Rectal smooth muscle tissue (tissue), 1 donor: Measurements from ENCODE around the gene ALDH16A1.

Experiments used
- H3K27ac ChIP-seq: one replicate; pipeline ENCODE4 v1.7.0; 2013; ENCODE audit warnings: low read depth, low read length, inconsistent platforms
- H3K27me3 ChIP-seq: one replicate; pipeline ENCODE4 v1.7.0; 2013; ENCODE audit warnings: low read length; ENCODE audit not compliant: control insufficient read depth, insufficient read depth
- H3K36me3 ChIP-seq: one replicate; pipeline ENCODE4 v1.7.0; 2013; ENCODE audit warnings: low read length; ENCODE audit not compliant: control insufficient read depth, insufficient read depth
- H3K4me1 ChIP-seq: one replicate; pipeline ENCODE4 v1.7.0; 2013; ENCODE audit warnings: low read length; ENCODE audit not compliant: control insufficient read depth, insufficient read depth
- H3K4me3 ChIP-seq: one replicate; pipeline ENCODE4 v1.7.0; 2013; ENCODE audit warnings: low read length
- H3K9ac ChIP-seq: one replicate; pipeline ENCODE4 v1.7.0; 2013; ENCODE audit warnings: low read length

Gene ALDH16A1

DNA sequence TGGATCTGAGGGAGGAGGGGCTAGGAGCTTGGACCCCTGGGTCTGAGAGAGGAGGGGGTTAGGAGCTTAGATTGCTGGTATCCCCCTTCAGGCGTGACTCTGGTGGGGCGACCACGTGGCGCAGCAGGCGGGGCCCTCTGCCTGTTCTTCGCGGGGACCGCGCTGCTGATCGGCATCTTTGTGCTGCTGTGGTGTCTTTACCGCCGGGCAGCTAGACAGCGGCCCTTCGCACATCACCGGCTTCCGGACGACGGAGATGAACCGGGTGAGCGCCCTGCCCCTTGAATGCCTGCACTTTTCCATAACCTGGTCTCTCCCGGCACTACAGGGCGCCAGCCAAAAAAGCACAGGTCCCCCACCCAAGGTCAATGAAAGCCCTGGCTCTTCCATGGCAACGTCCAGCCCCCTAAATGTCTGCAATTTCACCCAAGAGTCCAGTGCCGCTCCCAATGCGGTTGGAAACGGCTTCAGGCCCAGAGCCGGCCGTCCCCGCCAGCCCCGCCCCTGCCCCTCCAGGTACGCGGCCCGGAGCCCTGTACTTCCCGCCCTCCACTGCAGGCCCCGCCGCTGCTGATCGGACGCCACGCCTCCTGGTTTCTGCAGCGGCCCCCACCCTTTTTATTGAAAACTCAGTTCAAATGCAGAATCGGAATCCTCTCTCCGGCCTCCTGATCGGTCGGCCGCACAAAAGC lies 25.0 kb upstream of the ALDH16A1 start:
- no peak overlapping the region for H3K4me3 ChIP-seq
- H3K4me1 ChIP-seq = no peaks in the 10 kb centered on the region
- H3K27me3 ChIP-seq = peaks cover 72% of the 10 kb centered on the region
- no peak overlapping the region for H3K9ac ChIP-seq
- H3K36me3 ChIP-seq = no peaks in the 10 kb centered on the region
- H3K27ac ChIP-seq = no peak overlapping the region

GRCh38 chr19:49428547-49429451 lies 24.2 kb upstream of the ALDH16A1 start:
- no peak overlapping the region for H3K9ac ChIP-seq
- no peak overlapping the region for H3K27ac ChIP-seq
- H3K4me3 ChIP-seq = no peak overlapping the region
- H3K4me1 ChIP-seq = no peaks in the 10 kb centered on the region
- H3K27me3 ChIP-seq = peaks cover 71% of the 10 kb centered on the region
- H3K36me3 ChIP-seq = no peaks in the 10 kb centered on the region

- peaks cover 73% of the 10 kb centered on the region for H3K27me3 ChIP-seq
- no peaks in the 10 kb centered on the region for H3K4me1 ChIP-seq
Measured at GRCh38 chr19:49430172-49430677, 22.8 kb upstream of the ALDH16A1 start.

DNA sequence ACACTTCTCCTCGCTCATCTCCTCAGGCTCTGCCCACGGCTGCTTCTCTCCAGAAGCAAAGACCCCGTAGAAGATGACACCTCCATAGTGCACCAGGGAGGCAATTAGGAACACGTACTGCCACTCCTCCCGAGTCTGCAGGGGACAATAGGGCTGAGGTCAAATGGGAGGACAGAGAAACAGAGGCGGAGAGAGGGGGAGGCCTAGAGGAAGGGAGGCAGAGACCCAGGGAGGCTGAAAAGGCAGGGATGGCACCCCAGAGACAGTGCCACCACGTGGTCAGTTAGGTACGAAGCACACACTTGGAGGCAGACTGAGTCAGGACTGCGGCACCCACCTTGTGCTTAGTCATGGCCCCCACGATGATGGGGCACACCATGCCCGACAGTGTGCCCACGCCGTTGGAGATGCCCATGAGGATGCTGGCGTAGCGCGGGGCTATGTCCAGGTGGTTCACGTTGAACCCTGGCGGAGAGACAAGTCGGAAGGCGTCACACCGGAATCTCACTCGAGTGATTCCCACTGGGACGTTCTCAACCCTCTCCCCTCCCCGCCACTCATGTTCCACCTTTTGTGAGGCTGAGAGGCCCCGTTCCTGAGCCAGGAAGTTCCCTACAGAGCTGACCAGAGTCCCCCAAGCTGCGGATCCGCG lies 22.2 kb upstream of the ALDH16A1 start:
- H3K4me1 ChIP-seq = no peaks in the 10 kb centered on the region
- H3K4me3 ChIP-seq = no peak overlapping the region
- no peak overlapping the region for H3K27ac ChIP-seq
- H3K9ac ChIP-seq = no peak overlapping the region
- no peaks in the 10 kb centered on the region for H3K36me3 ChIP-seq
- peaks cover 73% of the 10 kb centered on the region for H3K27me3 ChIP-seq

More at GRCh38 chr19:49430172-49430677, 22.8 kb upstream of the ALDH16A1 start:
- no peaks in the 10 kb centered on the region for H3K36me3 ChIP-seq
- no peak overlapping the region for H3K9ac ChIP-seq
- no peak overlapping the region for H3K4me3 ChIP-seq
- no peak overlapping the region for H3K27ac ChIP-seq

DNA sequence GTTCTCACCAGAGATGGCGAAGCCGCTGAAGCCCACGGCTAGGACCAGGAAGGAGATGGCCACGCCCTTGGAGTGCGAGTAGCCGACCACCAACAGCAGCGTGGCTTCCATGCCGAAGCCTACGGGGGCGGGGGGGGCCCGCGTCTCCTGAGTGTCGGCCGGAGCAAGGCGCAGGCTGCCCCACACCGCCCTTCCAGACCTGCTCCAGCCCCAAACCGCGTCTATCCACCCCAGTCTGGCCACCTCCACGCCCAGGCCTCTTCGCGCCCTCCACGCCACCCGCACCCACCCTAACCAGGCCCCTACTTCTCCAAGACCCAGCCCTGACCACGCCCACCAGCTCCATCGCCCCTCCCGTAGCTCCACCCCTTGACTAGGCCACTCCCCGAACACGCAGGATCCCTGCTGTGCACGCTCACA lies 21.7 kb upstream of the ALDH16A1 start:
- Histone ChIP-seq H3K4me3 (no peak overlapping the region), H3K27me3 (peaks cover 71% of the 10 kb centered on the region), H3K9ac (no peak overlapping the region), H3K27ac (no peak overlapping the region), H3K36me3 (no peaks in the 10 kb centered on the region), H3K4me1 (no peaks in the 10 kb centered on the region)

DNA sequence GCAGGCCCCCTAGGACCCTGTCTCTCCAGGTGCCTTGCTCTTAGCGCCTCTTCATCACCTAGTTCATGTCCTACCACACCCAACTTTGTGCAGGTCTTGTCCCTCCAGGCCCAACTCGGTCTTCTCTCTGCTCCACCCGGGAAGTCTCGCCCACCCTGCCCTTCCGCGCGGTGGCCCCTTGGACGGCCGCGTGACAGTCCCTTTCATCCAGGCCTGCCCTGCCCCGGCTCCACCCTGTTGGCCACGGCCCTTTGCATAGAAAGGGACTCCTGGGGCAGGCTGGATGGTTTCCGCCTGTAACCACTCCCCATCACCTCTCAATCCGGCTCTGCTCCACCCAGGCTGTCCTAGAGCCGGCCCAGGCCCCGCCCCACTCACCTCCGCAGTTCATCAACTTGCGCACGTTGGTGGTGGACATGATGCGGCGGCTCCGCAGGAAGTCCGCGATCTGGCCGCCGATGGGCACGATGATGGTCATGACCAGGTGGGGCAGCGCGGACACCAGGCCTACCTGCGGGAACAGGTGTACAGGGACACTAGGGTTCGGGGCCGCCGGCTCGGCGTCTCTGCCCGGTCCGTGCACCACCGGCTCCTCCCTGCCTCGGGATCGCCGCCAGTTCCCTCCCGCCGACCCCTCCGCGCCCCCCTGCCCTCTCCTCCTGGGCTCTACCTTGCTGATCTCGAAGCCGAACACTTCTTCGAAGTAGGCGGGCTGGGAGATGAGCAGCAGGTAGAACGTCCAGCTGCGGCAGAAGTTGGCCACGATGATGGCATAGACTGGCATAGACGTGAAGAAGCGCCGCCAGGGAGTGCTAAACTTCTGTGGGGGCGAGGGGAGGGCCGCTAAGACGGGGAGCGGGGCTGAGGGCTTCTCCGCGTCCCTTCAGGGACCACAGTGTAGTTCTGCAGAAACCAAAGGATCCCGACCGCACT lies 20.6 kb upstream of the ALDH16A1 start:
- no peak overlapping the region for H3K4me3 ChIP-seq
- H3K36me3 ChIP-seq = no peaks in the 10 kb centered on the region
- H3K9ac ChIP-seq = no peak overlapping the region
- no peak overlapping the region for H3K27ac ChIP-seq
- peaks cover 68% of the 10 kb centered on the region for H3K27me3 ChIP-seq
- H3K4me1 ChIP-seq = no peaks in the 10 kb centered on the region

DNA sequence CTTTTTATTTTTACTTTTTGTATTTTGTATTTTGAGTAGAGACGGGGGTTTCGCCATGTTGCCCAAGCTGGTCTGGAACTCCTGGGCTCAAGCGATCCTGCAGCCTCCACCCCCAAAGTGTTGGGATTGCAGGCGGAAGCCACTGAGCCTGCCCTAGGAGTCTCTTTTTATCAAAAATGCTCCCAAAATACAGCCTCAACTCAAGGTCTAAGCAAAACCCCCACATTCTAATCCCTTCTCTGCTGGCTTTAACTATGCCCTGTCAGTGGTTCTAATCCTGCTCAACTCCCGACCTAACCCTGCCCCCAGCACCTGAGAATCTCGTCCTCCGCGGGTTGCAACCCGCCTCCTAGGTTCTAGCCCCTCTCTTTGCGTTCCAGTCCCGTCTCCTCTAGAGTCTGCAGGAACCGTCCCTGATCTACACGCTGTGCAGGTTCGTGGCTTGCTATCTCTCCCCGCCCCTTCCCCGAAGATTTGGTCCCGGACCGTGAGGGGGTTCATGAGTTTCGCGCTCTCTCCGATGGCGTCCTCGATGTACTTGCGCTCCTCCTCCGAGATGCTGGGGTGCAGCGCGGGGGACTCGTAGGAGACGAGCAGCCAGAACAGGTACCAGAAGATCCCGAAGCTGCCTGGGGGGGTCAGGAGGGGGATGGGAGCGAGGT lies 19.7 kb upstream of the ALDH16A1 start:
- H3K36me3 ChIP-seq = no peaks in the 10 kb centered on the region
- H3K4me1 ChIP-seq = no peaks in the 10 kb centered on the region
- no peak overlapping the region for H3K4me3 ChIP-seq
- H3K27ac ChIP-seq = no peak overlapping the region
- H3K27me3 ChIP-seq = peaks cover 65% of the 10 kb centered on the region
- H3K9ac ChIP-seq = no peak overlapping the region

DNA sequence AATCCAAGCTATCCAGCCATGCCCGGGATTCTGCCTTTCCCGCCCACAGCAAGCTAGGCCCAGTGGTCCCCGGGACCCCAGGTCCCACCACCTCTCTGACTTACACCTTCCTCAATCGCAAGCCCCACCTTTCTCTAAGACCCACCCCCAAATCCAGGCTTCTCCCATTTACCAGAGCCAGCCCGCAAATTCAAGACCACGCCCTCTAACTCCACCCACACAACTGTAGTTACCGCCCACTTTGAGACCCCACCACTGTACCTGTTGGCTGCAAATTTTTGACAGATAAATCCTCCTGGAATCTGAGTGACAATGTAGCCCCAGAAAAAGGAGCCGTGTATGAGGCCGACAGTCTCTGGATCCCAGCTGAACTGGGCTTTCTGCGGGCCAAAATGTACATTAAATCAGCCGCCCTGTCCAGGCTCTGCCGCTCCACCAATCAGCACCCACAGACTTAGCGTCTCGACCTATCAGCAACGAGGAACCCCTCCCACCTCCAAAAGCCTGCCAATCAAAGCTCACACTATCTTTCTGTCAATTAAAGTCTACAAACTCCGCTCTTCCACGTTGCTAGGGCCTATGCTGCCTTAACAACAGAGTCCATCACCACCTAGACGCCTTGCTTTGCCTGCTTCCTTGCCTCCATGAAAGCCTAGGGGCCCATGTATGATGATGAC lies 18.0 kb upstream of the ALDH16A1 start:
- Histone ChIP-seq H3K27me3 (peaks cover 67% of the 10 kb centered on the region), H3K9ac (no peak overlapping the region), H3K36me3 (no peaks in the 10 kb centered on the region), H3K4me3 (no peak overlapping the region), H3K27ac (no peak overlapping the region), H3K4me1 (no peaks in the 10 kb centered on the region)

DNA sequence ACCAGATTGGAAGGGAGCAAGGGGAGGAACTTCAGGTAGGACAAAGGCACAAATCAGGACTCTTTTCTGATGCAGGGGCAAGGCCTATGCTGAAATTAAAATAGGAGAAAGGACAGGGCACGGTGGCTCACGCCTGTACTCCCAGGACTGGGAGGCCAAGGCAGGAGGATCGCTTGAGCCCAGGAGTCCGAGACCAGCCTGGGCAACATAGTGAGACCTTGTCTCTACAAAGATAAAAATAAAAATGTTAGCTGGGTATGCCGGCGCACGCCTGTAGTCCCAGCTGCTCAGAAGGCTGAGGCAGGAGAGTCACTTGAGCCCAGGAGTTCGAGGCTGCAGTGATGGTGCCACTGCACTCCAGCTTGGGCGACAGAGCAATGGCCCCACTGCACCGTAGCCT lies 17.4 kb upstream of the ALDH16A1 start:
- Histone ChIP-seq H3K36me3 (no peaks in the 10 kb centered on the region), H3K4me3 (no peak overlapping the region), H3K4me1 (no peaks in the 10 kb centered on the region), H3K27ac (no peak overlapping the region), H3K9ac (no peak overlapping the region), H3K27me3 (peaks cover 66% of the 10 kb centered on the region)

DNA sequence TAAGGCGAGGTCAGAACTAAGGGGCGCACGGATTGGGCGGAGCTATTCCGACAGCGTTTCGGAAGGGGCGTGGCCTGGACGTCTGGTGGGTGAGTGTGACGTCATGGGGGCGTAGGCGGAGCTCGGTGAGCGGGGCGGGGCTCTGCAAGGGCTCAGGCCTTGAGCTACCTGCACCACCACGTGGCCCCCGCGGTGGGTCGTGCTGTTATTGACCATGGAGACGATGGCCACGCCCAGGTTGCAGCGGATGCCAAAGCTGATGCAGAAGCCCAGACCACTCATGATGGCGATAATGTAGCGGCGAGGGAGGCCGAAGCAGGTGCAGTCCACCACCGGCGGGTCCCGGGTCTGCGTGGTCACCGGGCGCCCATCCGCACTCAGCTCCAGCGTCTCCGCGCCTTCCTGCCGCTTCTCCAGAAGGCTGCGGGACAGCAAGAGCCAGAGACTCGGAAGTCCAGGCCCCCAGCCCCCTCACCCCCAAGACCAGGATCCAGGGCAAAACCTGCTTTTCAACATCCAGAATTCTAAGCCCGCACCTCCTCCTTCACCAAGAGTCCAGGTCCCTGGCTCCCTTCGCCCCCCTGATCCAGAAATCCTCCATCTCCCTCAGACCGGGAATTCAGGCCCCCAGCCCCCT lies 16.5 kb upstream of the ALDH16A1 start:
- Histone ChIP-seq H3K9ac (no peak overlapping the region), H3K27me3 (peaks cover 62% of the 10 kb centered on the region)

More for the DNA sequence above, 16.5 kb upstream of the ALDH16A1 start:
- no peaks in the 10 kb centered on the region for H3K4me1 ChIP-seq
- H3K27ac ChIP-seq = no peak overlapping the region
- H3K36me3 ChIP-seq = no peaks in the 10 kb centered on the region
- H3K4me3 ChIP-seq = no peak overlapping the region
